ES-I3 (cell line): Measurements from ENCODE around the gene GALNT6.

Experiments used
- H3K36me3 ChIP-seq: 2 replicates; pipeline ENCODE4 v1.6.1; 2013; ENCODE audit warnings: mild to moderate bottlenecking, low read length, control low read depth, moderate library complexity; ENCODE audit not compliant: insufficient read depth
- H3K4me1 ChIP-seq: 2 replicates; pipeline ENCODE4 v1.6.1; 2013; ENCODE audit warnings: mild to moderate bottlenecking, control low read depth, low read length; ENCODE audit not compliant: insufficient read depth
- H3K9ac ChIP-seq: 2 replicates; pipeline ENCODE4 v1.6.1; 2013; ENCODE audit warnings: low read depth, mild to moderate bottlenecking, low read length, moderate library complexity
- H3K9me3 ChIP-seq: 2 replicates; pipeline ENCODE4 v1.6.1; 2013; ENCODE audit warnings: mild to moderate bottlenecking, low read length, moderate library complexity; ENCODE audit not compliant: control insufficient read depth, insufficient read depth

GALNT6 gene

GRCh38 chr12:51395283-51396230 is 4.4 kb upstream of the GALNT6 start:
- H3K36me3 ChIP-seq = peaks cover 4% of the 10 kb centered on the region; the same call in 1 of the 2 replicates
- peaks cover 2% of the 10 kb centered on the region; the same call in 1 of the 2 replicates for H3K4me1 ChIP-seq
- no peaks in the 10 kb centered on the region for H3K9me3 ChIP-seq
- no peak overlapping the region for H3K9ac ChIP-seq

GRCh38 chr12:51393676-51394545 is 2.7 kb upstream of the GALNT6 start:
- Histone ChIP-seq H3K36me3 (peaks cover 4% of the 10 kb centered on the region; the same call in 1 of the 2 replicates), H3K4me1 (peaks cover 8% of the 10 kb centered on the region), H3K9ac (no peak overlapping the region), H3K9me3 (no peaks in the 10 kb centered on the region)

- Histone ChIP-seq H3K36me3 (peaks cover 4% of the 10 kb centered on the region; the same call in 1 of the 2 replicates), H3K9me3 (no peaks in the 10 kb centered on the region), H3K9ac (peak overlapping the region; percentile 97; the same call in 1 of the 2 replicates), H3K4me1 (peaks cover 18% of the 10 kb centered on the region)
Measured at GRCh38 chr12:51392556-51393237, 1.5 kb upstream of the GALNT6 start.

- Histone ChIP-seq H3K9me3 (no peaks in the 10 kb centered on the region), H3K9ac (peak overlapping the region; percentile 97), H3K36me3 (peaks cover 4% of the 10 kb centered on the region; the same call in 1 of the 2 replicates), H3K4me1 (peaks cover 28% of the 10 kb centered on the region)
Measured at GRCh38 chr12:51390891-51391282, 319 bp downstream of the GALNT6 start.

- Histone ChIP-seq H3K36me3 (peaks cover 4% of the 10 kb centered on the region; the same call in 1 of the 2 replicates), H3K9me3 (no peaks in the 10 kb centered on the region), H3K9ac (peak overlapping the region; percentile 97), H3K4me1 (peaks cover 28% of the 10 kb centered on the region)
Measured at GRCh38 chr12:51390457-51390856, 749 bp downstream of the GALNT6 start.

- peaks cover 4% of the 10 kb centered on the region; the same call in 1 of the 2 replicates for H3K36me3 ChIP-seq
- H3K4me1 ChIP-seq = peaks cover 28% of the 10 kb centered on the region
- no peak overlapping the region for H3K9ac ChIP-seq
- H3K9me3 ChIP-seq = no peaks in the 10 kb centered on the region
Measured at GRCh38 chr12:51389302-51389999, 1.8 kb downstream of the GALNT6 start.

GRCh38 chr12:51388846-51389245 is 2.4 kb downstream of the GALNT6 start:
- no peak overlapping the region for H3K9ac ChIP-seq
- peaks cover 31% of the 10 kb centered on the region for H3K4me1 ChIP-seq
- no peaks in the 10 kb centered on the region for H3K9me3 ChIP-seq
- H3K36me3 ChIP-seq = peaks cover 4% of the 10 kb centered on the region; the same call in 1 of the 2 replicates

GRCh38 chr12:51388069-51388799 is 3.0 kb downstream of the GALNT6 start:
- Histone ChIP-seq H3K36me3 (peaks cover under 1% of the 10 kb centered on the region; the same call in 1 of the 2 replicates), H3K4me1 (peaks cover 36% of the 10 kb centered on the region), H3K9ac (no peak overlapping the region), H3K9me3 (no peaks in the 10 kb centered on the region)

GRCh38 chr12:51386351-51386750 is 4.9 kb downstream of the GALNT6 start:
- peaks cover 36% of the 10 kb centered on the region for H3K4me1 ChIP-seq
- H3K9ac ChIP-seq = no peak overlapping the region
- H3K9me3 ChIP-seq = no peaks in the 10 kb centered on the region
- no peaks in the 10 kb centered on the region for H3K36me3 ChIP-seq

- Histone ChIP-seq H3K36me3 (peaks cover 4% of the 10 kb centered on the region; the same call in 1 of the 2 replicates), H3K9ac (no peak overlapping the region)
Measured at GRCh38 chr12:51383269-51383905, 7.8 kb downstream of the GALNT6 start.

GRCh38 chr12:51382173-51382572 is 9.0 kb downstream of the GALNT6 start:
- no peak overlapping the region for H3K9ac ChIP-seq
- no peaks in the 10 kb centered on the region for H3K9me3 ChIP-seq
- peaks cover 14% of the 10 kb centered on the region for H3K4me1 ChIP-seq
- peaks cover 4% of the 10 kb centered on the region; the same call in 1 of the 2 replicates for H3K36me3 ChIP-seq

More at GRCh38 chr12:51383269-51383905, 7.8 kb downstream of the GALNT6 start:
- no peaks in the 10 kb centered on the region for H3K9me3 ChIP-seq
- peaks cover 23% of the 10 kb centered on the region for H3K4me1 ChIP-seq

- H3K36me3 ChIP-seq = peaks cover 4% of the 10 kb centered on the region; the same call in 1 of the 2 replicates
- peaks cover 10% of the 10 kb centered on the region for H3K4me1 ChIP-seq
- no peak overlapping the region for H3K9ac ChIP-seq
- no peaks in the 10 kb centered on the region for H3K9me3 ChIP-seq
Measured at GRCh38 chr12:51381226-51382079, 9.8 kb downstream of the GALNT6 start.
